HEK293 (cell line): ENCODE data around the gene MYOM3.

Experiments
- RBAK ChIP-seq: fragments of 450-650 bp; formaldehyde crosslinking; IDR thresholded peaks from 2 replicates; pipeline ENCODE4 v1.5.1; 2016; ENCODE audit warnings: missing biosample characterization, missing genetic modification characterization
- SCRT1 ChIP-seq: fragments of 450-650 bp; formaldehyde crosslinking; IDR thresholded peaks from 2 replicates; pipeline ENCODE4 v1.5.1; 2016; ENCODE audit warnings: missing biosample characterization, missing genetic modification characterization, borderline replicate concordance
- ZNF24 ChIP-seq: fragments of 450-650 bp; formaldehyde crosslinking; IDR thresholded peaks from 2 replicates; pipeline ENCODE4 v1.5.1; 2016; ENCODE audit warnings: missing biosample characterization, missing genetic modification characterization
- ZNF311 ChIP-seq: fragments of 450-650 bp; formaldehyde crosslinking; IDR thresholded peaks from 2 replicates; pipeline ENCODE4 v1.5.1; 2017; ENCODE audit warnings: missing biosample characterization, missing genetic modification characterization, borderline replicate concordance
- ZNF350 ChIP-seq: fragments of 450-650 bp; formaldehyde crosslinking; IDR thresholded peaks from 2 replicates; pipeline ENCODE4 v1.5.0; 2017; ENCODE audit warnings: missing biosample characterization, mild to moderate bottlenecking, missing genetic modification characterization
- ZNF394 ChIP-seq: fragments of 450-650 bp; formaldehyde crosslinking; IDR thresholded peaks from 2 replicates; pipeline ENCODE4 v1.5.1; 2016; ENCODE audit warnings: missing biosample characterization, missing genetic modification characterization, mild to moderate bottlenecking, moderate library complexity, borderline replicate concordance
- ZNF585B ChIP-seq: fragments of 450-650 bp; formaldehyde crosslinking; IDR thresholded peaks from 2 replicates; pipeline ENCODE4 v1.5.1; 2016; ENCODE audit warnings: missing biosample characterization, missing genetic modification characterization
- ZNF76 ChIP-seq: fragments of 450-650 bp; formaldehyde crosslinking; IDR thresholded peaks from 2 replicates; pipeline ENCODE4; 2016; ENCODE audit warnings: low read depth, missing biosample characterization, missing genetic modification characterization, borderline replicate concordance
- ZNF776 ChIP-seq: fragments of 450-650 bp; formaldehyde crosslinking; IDR thresholded peaks from 2 replicates; pipeline ENCODE4 v1.5.0; 2017; ENCODE audit warnings: missing biosample characterization, missing genetic modification characterization, borderline replicate concordance
- TF ChIP-seq, protein P1 (sequence below): fragments of 450-650 bp; formaldehyde crosslinking; IDR thresholded peaks from 2 replicates; pipeline ENCODE4 v1.5.1; 2016; ENCODE audit warnings: missing biosample characterization, missing genetic modification characterization
- TF ChIP-seq, protein P2 (sequence below): fragments of 450-650 bp; formaldehyde crosslinking; IDR thresholded peaks from 2 replicates; pipeline ENCODE4 v1.5.1; 2017; ENCODE audit warnings: missing biosample characterization, missing genetic modification characterization
- TF ChIP-seq, protein P3 (sequence below): fragments of 450-650 bp; formaldehyde crosslinking; IDR thresholded peaks from 2 replicates; pipeline ENCODE4 v1.5.1; 2016; ENCODE audit warnings: missing biosample characterization, missing genetic modification characterization, low read depth
- TF ChIP-seq, protein P4 (sequence below): IDR thresholded peaks from 2 replicates; pipeline ENCODE4 v1.6.1; 2011; ENCODE audit warnings: mild to moderate bottlenecking, low read depth, low read length, borderline replicate concordance

DNA sequence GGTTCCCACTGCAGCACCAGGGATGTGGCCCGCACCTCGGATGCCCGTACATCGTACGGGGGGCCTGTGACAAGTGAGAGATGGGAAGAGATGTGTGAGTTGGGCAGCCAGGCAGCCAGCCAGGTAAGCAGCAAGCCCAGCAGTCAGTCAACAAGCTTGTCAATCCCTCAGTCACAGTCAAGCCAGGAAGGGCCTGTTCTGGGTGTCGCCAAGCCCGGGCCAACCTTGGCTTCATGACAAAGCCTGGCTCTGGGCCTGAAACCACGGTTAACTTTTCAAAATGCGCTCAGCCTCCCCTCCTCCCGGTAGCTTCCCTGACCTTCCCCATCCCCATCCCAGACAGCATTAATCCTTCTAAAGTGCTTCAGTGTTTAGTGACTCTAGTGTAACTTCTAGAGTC lies 31.8 kb downstream of the MYOM3 start:
- TF ChIP-seq, protein P1, sequence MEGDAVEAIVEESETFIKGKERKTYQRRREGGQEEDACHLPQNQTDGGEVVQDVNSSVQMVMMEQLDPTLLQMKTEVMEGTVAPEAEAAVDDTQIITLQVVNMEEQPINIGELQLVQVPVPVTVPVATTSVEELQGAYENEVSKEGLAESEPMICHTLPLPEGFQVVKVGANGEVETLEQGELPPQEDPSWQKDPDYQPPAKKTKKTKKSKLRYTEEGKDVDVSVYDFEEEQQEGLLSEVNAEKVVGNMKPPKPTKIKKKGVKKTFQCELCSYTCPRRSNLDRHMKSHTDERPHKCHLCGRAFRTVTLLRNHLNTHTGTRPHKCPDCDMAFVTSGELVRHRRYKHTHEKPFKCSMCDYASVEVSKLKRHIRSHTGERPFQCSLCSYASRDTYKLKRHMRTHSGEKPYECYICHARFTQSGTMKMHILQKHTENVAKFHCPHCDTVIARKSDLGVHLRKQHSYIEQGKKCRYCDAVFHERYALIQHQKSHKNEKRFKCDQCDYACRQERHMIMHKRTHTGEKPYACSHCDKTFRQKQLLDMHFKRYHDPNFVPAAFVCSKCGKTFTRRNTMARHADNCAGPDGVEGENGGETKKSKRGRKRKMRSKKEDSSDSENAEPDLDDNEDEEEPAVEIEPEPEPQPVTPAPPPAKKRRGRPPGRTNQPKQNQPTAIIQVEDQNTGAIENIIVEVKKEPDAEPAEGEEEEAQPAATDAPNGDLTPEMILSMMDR (tag by site-specific recombination) = no peak
- TF ChIP-seq ZNF394 = no peak
- TF ChIP-seq ZNF24 (tag by site-specific recombination) = no peak
- no peak for TF ChIP-seq ZNF350 (tag by site-specific recombination)
- no peak for TF ChIP-seq ZNF76 (tag by site-specific recombination)
- TF ChIP-seq, protein P2, sequence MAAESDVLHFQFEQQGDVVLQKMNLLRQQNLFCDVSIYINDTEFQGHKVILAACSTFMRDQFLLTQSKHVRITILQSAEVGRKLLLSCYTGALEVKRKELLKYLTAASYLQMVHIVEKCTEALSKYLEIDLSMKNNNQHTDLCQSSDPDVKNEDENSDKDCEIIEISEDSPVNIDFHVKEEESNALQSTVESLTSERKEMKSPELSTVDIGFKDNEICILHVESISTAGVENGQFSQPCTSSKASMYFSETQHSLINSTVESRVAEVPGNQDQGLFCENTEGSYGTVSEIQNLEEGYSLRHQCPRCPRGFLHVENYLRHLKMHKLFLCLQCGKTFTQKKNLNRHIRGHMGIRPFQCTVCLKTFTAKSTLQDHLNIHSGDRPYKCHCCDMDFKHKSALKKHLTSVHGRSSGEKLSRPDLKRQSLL = no peak
- TF ChIP-seq, protein P3, sequence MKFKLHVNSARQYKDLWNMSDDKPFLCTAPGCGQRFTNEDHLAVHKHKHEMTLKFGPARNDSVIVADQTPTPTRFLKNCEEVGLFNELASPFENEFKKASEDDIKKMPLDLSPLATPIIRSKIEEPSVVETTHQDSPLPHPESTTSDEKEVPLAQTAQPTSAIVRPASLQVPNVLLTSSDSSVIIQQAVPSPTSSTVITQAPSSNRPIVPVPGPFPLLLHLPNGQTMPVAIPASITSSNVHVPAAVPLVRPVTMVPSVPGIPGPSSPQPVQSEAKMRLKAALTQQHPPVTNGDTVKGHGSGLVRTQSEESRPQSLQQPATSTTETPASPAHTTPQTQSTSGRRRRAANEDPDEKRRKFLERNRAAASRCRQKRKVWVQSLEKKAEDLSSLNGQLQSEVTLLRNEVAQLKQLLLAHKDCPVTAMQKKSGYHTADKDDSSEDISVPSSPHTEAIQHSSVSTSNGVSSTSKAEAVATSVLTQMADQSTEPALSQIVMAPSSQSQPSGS (tag by site-specific recombination) = no peak
- TF ChIP-seq SCRT1 (tag by site-specific recombination) = no peak
- TF ChIP-seq RBAK (tag by site-specific recombination) = no peak
- TF ChIP-seq ZNF776 (tag by site-specific recombination) = no peak
- TF ChIP-seq ZNF585B (tag by site-specific recombination) = no peak
- TF ChIP-seq, protein P4, sequence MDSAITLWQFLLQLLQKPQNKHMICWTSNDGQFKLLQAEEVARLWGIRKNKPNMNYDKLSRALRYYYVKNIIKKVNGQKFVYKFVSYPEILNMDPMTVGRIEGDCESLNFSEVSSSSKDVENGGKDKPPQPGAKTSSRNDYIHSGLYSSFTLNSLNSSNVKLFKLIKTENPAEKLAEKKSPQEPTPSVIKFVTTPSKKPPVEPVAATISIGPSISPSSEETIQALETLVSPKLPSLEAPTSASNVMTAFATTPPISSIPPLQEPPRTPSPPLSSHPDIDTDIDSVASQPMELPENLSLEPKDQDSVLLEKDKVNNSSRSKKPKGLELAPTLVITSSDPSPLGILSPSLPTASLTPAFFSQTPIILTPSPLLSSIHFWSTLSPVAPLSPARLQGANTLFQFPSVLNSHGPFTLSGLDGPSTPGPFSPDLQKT = no peak
- no peak for TF ChIP-seq ZNF311
